ENCODE measurements around the gene ACRBP.

Gene ACRBP

DNA sequence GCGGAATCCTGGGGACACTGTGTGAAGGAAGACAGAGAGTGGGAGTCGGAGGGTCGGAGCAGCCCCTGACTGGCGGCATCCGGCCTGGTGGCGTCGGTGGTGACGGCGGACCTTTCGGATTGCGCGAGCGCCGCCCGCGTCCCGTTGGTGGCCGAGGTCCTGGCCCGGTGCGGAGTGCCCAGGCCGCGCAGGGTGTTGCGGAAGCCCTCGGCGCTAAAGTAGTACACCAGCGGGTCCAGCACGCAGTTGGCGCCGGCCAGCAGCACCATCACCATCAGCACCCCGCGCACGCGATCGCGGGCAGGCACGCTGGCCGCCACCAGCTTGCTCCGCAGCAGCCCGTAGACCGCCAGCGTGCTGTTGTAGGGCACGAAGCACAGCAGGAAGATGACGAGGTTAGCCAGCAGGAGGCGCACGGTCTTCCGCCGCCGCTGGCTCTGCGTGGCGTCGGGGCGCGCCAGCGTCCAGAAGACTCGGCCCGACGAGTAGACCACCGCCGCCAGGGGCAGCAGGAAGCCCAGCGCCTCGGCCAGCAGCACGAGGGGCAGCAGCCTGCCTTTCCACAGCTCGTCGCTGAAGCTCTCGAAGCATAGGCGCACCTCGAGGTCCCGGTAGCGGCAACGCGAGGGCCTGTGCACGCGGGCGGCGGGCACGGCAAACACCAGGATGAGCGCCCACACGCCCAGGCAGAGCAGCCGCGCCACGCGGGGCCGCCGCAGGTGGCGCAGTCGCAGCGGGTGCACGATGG, 26.9 kb downstream of the ACRBP start:
- Histone ChIP-seq H3K27ac (ENCODE audit: low read depth, low read length) (no peak overlapping the region), H3K27me3 (ENCODE audit: control insufficient read depth in 5 of 5, insufficient read depth in 4 of 5, low read length in 5 of 5) (peaks cover 0 to 6% (median 3%) of the 10 kb centered on the region in 5 donors), H3K36me3 (ENCODE audit: control insufficient read depth in 5 of 5, insufficient read depth in 5 of 5, low read length in 5 of 5) (no peaks in the 10 kb centered on the region), H3K4me3 (ENCODE audit: low read depth in 1 of 5, low read length in 5 of 5) (peak overlapping the region in 3 of 5 donors; percentile 44 to 51 (median 45)), H3K4me1 (ENCODE audit: control insufficient read depth in 5 of 5, insufficient read depth in 5 of 5, low read length in 5 of 5) (peaks cover 0 to 40% (median 10%) of the 10 kb centered on the region in 5 donors), H3K9me3 (ENCODE audit: control insufficient read depth in 5 of 5, low read length in 5 of 5) (no peaks in the 10 kb centered on the region), H3K9ac (ENCODE audit: low read length in 5 of 5) (peak overlapping the region in 2 of 5 donors; percentile 22 to 30)

DNA sequence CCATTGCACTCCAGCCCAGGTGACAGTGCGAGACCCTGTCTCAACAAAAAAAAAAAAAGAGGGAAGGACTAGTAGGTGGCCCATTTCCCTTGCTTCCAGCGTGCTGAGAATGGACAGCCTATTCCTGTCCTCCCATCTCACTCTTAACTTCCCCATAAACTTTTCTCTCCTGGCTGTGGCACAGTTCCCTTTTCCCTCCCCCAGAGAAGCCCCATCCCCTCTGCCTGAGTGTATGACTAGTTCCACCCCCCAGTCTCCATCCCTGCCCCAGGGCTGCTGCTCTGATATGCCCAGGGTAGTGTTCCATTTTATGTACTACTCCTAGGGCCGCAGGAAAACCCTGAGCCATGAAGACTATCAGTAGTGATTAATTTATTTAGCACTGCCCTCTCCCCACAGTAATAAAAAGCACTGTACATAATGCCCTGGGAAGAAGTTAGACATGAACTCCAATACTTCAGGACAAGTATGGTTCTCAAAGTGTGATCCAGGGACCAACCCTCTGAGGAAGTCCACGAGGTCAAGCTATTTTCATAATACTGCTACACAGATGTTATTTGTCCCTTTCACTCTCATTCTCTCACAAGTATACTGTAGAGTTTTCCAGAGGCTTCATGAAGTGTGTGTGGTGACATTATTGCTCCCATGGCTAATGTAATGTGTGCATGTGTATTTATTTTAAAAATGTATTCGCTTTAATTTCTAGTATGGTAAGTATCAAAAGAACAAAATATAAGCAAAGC, 28.6 kb downstream of the ACRBP start:
- peaks cover 0 to 40% (median 16%) of the 10 kb centered on the region in 5 donors for H3K4me1 ChIP-seq (ENCODE audit: control insufficient read depth in 5 of 5, insufficient read depth in 5 of 5, low read length in 5 of 5)
- H3K36me3 ChIP-seq (ENCODE audit: control insufficient read depth in 5 of 5, insufficient read depth in 5 of 5, low read length in 5 of 5) = no peaks in the 10 kb centered on the region

DNA sequence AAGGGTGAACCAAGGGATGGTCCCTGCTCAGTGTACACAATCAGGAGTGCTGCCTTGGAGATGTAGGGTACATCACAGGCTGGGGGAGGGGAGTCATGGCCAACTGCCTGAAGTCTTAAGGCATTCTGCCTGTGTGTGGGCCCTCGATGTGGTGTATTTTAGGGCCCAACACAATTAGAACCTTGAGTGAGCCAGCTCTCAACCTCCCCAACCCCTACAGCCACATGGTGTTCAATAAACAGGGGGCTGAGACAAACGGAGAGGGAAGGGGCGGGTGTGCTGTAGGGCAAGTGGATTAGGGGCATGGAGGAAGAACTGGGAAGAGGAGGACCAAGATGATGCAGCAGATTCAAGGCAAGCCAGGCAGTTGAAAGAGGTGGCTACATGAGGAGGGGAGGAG, 31.4 kb downstream of the ACRBP start:
- Histone ChIP-seq H3K9ac (ENCODE audit: low read length in 5 of 5) (no peak overlapping the region), H3K9me3 (ENCODE audit: control insufficient read depth in 5 of 5, low read length in 5 of 5) (no peaks in the 10 kb centered on the region), H3K4me3 (ENCODE audit: low read depth in 1 of 5, low read length in 5 of 5) (no peak overlapping the region), H3K36me3 (ENCODE audit: control insufficient read depth in 5 of 5, insufficient read depth in 5 of 5, low read length in 5 of 5) (no peaks in the 10 kb centered on the region), H3K27ac (ENCODE audit: low read depth, low read length) (no peak overlapping the region), H3K4me1 (ENCODE audit: control insufficient read depth in 5 of 5, insufficient read depth in 5 of 5, low read length in 5 of 5) (peaks cover 4 to 48% (median 31%) of the 10 kb centered on the region in 5 donors), H3K27me3 (ENCODE audit: control insufficient read depth in 5 of 5, insufficient read depth in 4 of 5, low read length in 5 of 5) (peaks cover 0 to 3% (median 3%) of the 10 kb centered on the region in 5 donors)

More for the DNA sequence above, 28.6 kb downstream of the ACRBP start:
- H3K27ac ChIP-seq (ENCODE audit: low read depth, low read length) = no peak overlapping the region
- H3K27me3 ChIP-seq (ENCODE audit: control insufficient read depth in 5 of 5, insufficient read depth in 4 of 5, low read length in 5 of 5) = peaks cover 0 to 6% (median 3%) of the 10 kb centered on the region in 5 donors
- no peak overlapping the region for H3K4me3 ChIP-seq (ENCODE audit: low read depth in 1 of 5, low read length in 5 of 5)
- H3K9me3 ChIP-seq (ENCODE audit: control insufficient read depth in 5 of 5, low read length in 5 of 5) = no peaks in the 10 kb centered on the region
- H3K9ac ChIP-seq (ENCODE audit: low read length in 5 of 5) = no peak overlapping the region

DNA sequence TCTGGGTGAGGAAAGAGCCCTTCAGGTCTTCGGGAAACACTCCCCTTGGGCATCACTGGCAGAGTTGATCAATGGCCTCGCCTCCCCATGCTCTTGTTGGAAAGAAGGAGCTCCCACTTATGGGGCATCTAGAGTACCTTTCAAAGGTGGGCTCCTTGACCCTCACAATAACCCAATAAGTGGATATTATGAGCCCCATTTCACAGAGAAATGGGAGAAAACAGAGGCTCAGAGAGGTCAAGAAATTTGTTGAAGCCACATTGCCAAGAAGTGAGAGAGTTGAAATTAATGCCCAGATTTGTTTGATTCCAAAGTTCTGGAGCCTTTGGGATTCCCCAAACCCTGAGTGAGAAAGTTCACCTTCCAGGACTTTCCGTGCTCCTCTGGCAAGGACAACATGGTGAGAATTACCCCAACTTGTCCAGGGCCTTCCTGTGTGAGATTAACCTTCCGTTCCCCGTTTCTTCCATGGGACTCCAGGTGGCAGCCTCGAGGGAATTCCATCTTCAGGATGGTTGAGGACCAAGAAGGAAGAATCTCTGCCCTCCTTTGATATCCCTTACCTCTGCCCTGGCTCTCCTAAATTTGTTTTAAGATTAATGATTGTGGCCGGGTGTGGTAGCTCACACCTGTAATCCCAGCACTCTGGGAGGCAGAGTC, 32.6 kb downstream of the ACRBP start:
- Histone ChIP-seq H3K36me3 (ENCODE audit: control insufficient read depth in 5 of 5, insufficient read depth in 5 of 5, low read length in 5 of 5) (no peaks in the 10 kb centered on the region), H3K27ac (ENCODE audit: low read depth, low read length) (peak overlapping the region; percentile 72), H3K4me1 (ENCODE audit: control insufficient read depth in 5 of 5, insufficient read depth in 5 of 5, low read length in 5 of 5) (peaks cover 4 to 37% (median 25%) of the 10 kb centered on the region in 5 donors), H3K27me3 (ENCODE audit: control insufficient read depth in 5 of 5, insufficient read depth in 4 of 5, low read length in 5 of 5) (no peaks in the 10 kb centered on the region), H3K4me3 (ENCODE audit: low read depth in 1 of 5, low read length in 5 of 5) (no peak overlapping the region), H3K9me3 (ENCODE audit: control insufficient read depth in 5 of 5, low read length in 5 of 5) (no peaks in the 10 kb centered on the region), H3K9ac (ENCODE audit: low read length in 5 of 5) (peak overlapping the region in 2 of 5 donors; percentile 45 to 47)

DNA sequence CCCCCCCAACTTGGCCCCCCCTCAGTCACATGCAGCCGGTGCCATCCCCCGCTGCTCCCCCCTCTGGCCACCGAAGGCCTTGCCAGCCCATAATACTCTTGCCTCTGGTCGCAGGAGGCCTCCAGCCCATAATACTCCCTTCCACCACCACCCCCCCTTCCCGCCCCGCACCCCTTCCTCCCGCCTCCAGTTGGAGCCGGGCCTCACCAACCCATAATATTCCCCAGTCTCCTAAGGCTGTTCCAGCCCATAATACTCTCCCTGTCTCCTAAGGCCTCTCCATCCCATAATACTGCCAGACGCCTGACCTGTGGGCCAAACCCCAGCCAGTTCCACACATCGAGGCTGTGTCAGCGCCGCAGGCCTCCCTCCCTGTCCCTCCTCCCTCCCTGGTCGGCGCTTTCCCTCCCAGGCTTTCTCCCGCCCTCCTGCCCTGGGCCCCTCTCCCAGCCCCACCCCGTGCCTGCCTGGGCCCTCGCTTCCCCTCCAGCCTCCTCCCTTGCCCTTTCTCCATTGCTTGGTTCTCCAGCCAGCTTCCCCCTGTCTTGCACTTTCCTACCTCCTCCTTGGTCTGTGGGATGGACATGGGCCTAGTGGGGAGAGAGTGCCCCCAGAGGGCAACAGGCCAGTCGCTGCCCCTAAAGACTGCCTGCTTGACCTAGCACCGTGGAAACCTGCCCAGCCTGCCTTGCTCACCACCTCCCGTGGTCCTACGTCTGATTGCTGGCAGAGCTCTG, 33.3 kb downstream of the ACRBP start:
- H3K36me3 ChIP-seq (ENCODE audit: control insufficient read depth in 5 of 5, insufficient read depth in 5 of 5, low read length in 5 of 5) = no peaks in the 10 kb centered on the region
- H3K9me3 ChIP-seq (ENCODE audit: control insufficient read depth in 5 of 5, low read length in 5 of 5) = no peaks in the 10 kb centered on the region
- no peak overlapping the region for H3K4me3 ChIP-seq (ENCODE audit: low read depth in 1 of 5, low read length in 5 of 5)
- H3K9ac ChIP-seq (ENCODE audit: low read length in 5 of 5) = peak overlapping the region in 1 of 5 donors; percentile 47
- H3K4me1 ChIP-seq (ENCODE audit: control insufficient read depth in 5 of 5, insufficient read depth in 5 of 5, low read length in 5 of 5) = peaks cover 4 to 33% (median 25%) of the 10 kb centered on the region in 5 donors
- peak overlapping the region; percentile 72 for H3K27ac ChIP-seq (ENCODE audit: low read depth, low read length)
- H3K27me3 ChIP-seq (ENCODE audit: control insufficient read depth in 5 of 5, insufficient read depth in 4 of 5, low read length in 5 of 5) = no peaks in the 10 kb centered on the region

DNA sequence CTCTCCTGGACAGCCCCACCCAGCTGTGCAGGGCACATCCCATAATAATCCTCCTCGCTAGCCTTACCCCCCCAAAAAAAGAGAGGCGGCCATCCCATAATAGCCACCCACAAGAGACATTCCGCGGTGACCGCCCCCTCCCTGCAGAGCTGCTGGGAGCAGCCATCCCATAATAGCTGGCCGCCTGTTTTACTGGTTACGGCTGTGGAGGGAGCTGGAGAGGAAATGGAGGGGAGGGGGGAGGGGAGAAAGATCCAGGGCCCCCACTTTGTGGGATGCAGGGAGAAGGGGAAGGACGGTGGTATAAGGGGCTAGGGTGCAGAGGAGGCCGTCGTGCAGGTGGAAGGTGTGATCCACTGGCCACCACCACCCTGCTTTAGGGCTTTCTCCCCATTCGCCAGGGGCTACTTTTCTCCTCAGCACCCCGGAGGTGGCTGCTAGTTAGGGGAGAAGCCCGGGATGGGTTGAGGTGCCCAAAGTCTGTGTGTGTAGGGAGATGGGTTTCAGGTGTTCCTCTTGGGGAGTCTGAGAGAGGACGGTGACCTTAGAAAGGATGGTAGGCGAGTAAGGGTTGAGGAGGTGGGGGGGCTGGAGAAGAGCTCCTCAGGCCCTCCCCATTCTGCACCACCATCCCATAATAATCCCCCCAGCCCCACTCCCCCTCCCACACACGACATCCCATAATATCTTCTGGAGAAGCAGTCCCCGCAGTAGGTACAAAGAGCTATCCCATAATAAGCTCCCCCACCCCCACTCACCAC, 34.0 kb downstream of the ACRBP start:
- H3K36me3 ChIP-seq (ENCODE audit: control insufficient read depth in 5 of 5, insufficient read depth in 5 of 5, low read length in 5 of 5) = no peaks in the 10 kb centered on the region
- H3K27ac ChIP-seq (ENCODE audit: low read depth, low read length) = peak overlapping the region; percentile 65
- H3K9ac ChIP-seq (ENCODE audit: low read length in 5 of 5) = peak overlapping the region in 3 of 5 donors; percentile 26 to 48 (median 42)
- H3K27me3 ChIP-seq (ENCODE audit: control insufficient read depth in 5 of 5, insufficient read depth in 4 of 5, low read length in 5 of 5) = no peaks in the 10 kb centered on the region
- peak overlapping the region; percentile 38 to 69 (median 56) for H3K4me3 ChIP-seq (ENCODE audit: low read depth in 1 of 5, low read length in 5 of 5)
- peaks cover 4 to 32% (median 27%) of the 10 kb centered on the region in 5 donors for H3K4me1 ChIP-seq (ENCODE audit: control insufficient read depth in 5 of 5, insufficient read depth in 5 of 5, low read length in 5 of 5)
- no peaks in the 10 kb centered on the region for H3K9me3 ChIP-seq (ENCODE audit: control insufficient read depth in 5 of 5, low read length in 5 of 5)

DNA sequence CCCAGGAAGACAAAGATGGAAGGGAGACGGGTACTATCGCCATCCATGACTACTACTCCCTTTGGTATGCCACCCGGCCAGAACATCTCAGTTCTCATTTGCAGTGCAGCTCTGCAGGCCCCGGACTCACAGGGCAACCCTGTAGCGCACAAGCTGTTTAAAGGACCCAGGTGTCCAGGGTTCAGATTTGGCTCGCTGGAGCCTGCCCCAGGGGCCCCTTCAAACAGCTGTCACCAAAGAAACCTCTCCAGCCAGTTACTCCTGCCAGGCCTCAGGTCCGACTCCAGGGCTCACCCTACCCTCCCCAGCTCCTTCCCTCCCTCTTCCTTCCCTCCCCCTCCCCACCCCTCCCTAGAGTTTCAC, 34.6 kb downstream of the ACRBP start:
- no peak overlapping the region for H3K9ac ChIP-seq (ENCODE audit: low read length in 5 of 5)

DNA sequence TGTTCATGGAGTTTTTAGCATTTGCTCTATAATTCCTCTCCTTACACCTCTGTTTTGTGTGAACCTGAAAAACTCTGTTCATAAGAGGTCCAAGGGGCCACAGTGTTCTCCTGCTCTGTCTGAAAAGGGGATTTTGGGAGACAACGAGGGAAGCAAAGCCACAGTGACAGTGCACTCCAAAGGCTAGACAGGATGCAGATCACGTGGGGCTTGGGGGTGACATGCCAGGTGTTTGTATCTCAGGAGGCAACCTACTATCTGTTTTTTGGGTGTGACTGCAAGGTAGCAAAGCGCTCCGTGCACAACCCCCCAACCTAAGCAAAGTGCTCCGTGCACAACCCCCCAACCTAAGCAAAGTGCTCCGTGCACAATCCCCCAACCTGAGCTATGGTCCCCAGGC, 35.0 kb downstream of the ACRBP start:
- Histone ChIP-seq H3K27me3 (ENCODE audit: control insufficient read depth in 5 of 5, insufficient read depth in 4 of 5, low read length in 5 of 5) (no peaks in the 10 kb centered on the region), H3K4me1 (ENCODE audit: control insufficient read depth in 5 of 5, insufficient read depth in 5 of 5, low read length in 5 of 5) (peaks cover 4 to 27% (median 23%) of the 10 kb centered on the region in 5 donors), H3K27ac (ENCODE audit: low read depth, low read length) (no peak overlapping the region), H3K4me3 (ENCODE audit: low read depth in 1 of 5, low read length in 5 of 5) (no peak overlapping the region), H3K9me3 (ENCODE audit: control insufficient read depth in 5 of 5, low read length in 5 of 5) (no peaks in the 10 kb centered on the region), H3K9ac (ENCODE audit: low read length in 5 of 5) (no peak overlapping the region), H3K36me3 (ENCODE audit: control insufficient read depth in 5 of 5, insufficient read depth in 5 of 5, low read length in 5 of 5) (no peaks in the 10 kb centered on the region)

More for the DNA sequence above, 34.6 kb downstream of the ACRBP start:
- Histone ChIP-seq H3K4me3 (ENCODE audit: low read depth in 1 of 5, low read length in 5 of 5) (peak overlapping the region in 2 of 5 donors; percentile 38 to 44), H3K4me1 (ENCODE audit: control insufficient read depth in 5 of 5, insufficient read depth in 5 of 5, low read length in 5 of 5) (peaks cover 4 to 28% (median 23%) of the 10 kb centered on the region in 5 donors), H3K36me3 (ENCODE audit: control insufficient read depth in 5 of 5, insufficient read depth in 5 of 5, low read length in 5 of 5) (no peaks in the 10 kb centered on the region), H3K27ac (ENCODE audit: low read depth, low read length) (peak overlapping the region; percentile 65), H3K27me3 (ENCODE audit: control insufficient read depth in 5 of 5, insufficient read depth in 4 of 5, low read length in 5 of 5) (no peaks in the 10 kb centered on the region), H3K9me3 (ENCODE audit: control insufficient read depth in 5 of 5, low read length in 5 of 5) (no peaks in the 10 kb centered on the region)

All from subcutaneous abdominal adipose tissue (tissue), 5 donors.